Measurements from ENCODE around the gene SOCS6. TPM values are rescaled to one million over a fixed set of nuclear protein-coding genes. Genes with fewer than 3 reads are reported as not detected.

SOCS6 gene
- total and polyA plus RNA-seq, 2 donors (not counting 3 experiments of a cell fraction or from before 2014, with no cell fraction given): 8.6 to 15.0 TPM

- H3K9ac ChIP-seq (replicated peaks; ENCODE audit: extremely low read depth, insufficient read depth, low read length): no peak overlapping the region
- no peak overlapping the region for H3K4me3 ChIP-seq (replicated peaks in 1 of 3; ENCODE audit: insufficient read depth in 1 of 3, low read depth in 1 of 3, low read length in 3 of 3)
- no peaks in the 10 kb centered on the region for H3K36me3 ChIP-seq (ENCODE audit: control insufficient read depth in 2 of 2, extremely low read depth in 1 of 2, insufficient read depth in 2 of 2, low read length in 2 of 2)
- no peaks in the 10 kb centered on the region for H4K20me1 ChIP-seq (replicated peaks; ENCODE audit: control insufficient read depth, extremely low read depth, insufficient read depth, low read length)
- no peak overlapping the region for H2AFZ ChIP-seq (ENCODE audit: low read depth, low read length)
- intact Hi-C loops (cut with micrococcal nuclease): loop anchor here (5.0 kb wide), 1 partner anchor 35 kb away; no protein-coding TSS in a partner anchor
- H3K4me2 ChIP-seq (ENCODE audit: insufficient read depth, low read length): no peak overlapping the region
- ChIA-PET POLR2A (no interaction called here), CTCF (no interaction called here)
- TF ChIP-seq MAX (IDR thresholded peaks at IDR 0.05; ENCODE audit: insufficient read depth, insufficient read length) (no peak), POLR2A (IDR thresholded peaks at IDR 0.05; ENCODE audit: low read depth, low read length) (no peak), GATA2 (IDR thresholded peaks at IDR 0.05; ENCODE audit: insufficient read depth, insufficient read length, low read depth, low read length) (no peak), EZH2 (IDR thresholded peaks at IDR 0.05; ENCODE audit: borderline replicate concordance, low read depth, low read length, severe bottlenecking) (no peak), FOS (IDR thresholded peaks at IDR 0.05; ENCODE audit: borderline replicate concordance, insufficient read depth, low read length) (no peak), POLR2AphosphoS5 (IDR thresholded peaks at IDR 0.05; ENCODE audit: insufficient read depth, low read depth, low read length) (no peak), JUN (IDR thresholded peaks at IDR 0.05; ENCODE audit: borderline replicate concordance, insufficient read depth, insufficient read length, low read depth) (no peak), MYC (IDR thresholded peaks at IDR 0.05; ENCODE audit: low read depth, low read length) (no peak)
- TF ChIP-seq, protein P1, sequence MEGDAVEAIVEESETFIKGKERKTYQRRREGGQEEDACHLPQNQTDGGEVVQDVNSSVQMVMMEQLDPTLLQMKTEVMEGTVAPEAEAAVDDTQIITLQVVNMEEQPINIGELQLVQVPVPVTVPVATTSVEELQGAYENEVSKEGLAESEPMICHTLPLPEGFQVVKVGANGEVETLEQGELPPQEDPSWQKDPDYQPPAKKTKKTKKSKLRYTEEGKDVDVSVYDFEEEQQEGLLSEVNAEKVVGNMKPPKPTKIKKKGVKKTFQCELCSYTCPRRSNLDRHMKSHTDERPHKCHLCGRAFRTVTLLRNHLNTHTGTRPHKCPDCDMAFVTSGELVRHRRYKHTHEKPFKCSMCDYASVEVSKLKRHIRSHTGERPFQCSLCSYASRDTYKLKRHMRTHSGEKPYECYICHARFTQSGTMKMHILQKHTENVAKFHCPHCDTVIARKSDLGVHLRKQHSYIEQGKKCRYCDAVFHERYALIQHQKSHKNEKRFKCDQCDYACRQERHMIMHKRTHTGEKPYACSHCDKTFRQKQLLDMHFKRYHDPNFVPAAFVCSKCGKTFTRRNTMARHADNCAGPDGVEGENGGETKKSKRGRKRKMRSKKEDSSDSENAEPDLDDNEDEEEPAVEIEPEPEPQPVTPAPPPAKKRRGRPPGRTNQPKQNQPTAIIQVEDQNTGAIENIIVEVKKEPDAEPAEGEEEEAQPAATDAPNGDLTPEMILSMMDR (IDR thresholded peaks at IDR 0.05; ENCODE audit: extremely low read depth in 1 of 2, insufficient read depth in 1 of 2, low read depth in 1 of 2, low read length in 2 of 2): no peak
- H3K79me2 ChIP-seq (ENCODE audit: control insufficient read depth, insufficient read depth, low read length): peaks cover 1% of the 10 kb centered on the region
- H3K9me1 ChIP-seq (replicated peaks; ENCODE audit: control insufficient read depth, extremely low read depth, insufficient read depth, low read length): no peaks in the 10 kb centered on the region
- dilution Hi-C loops (cut with MboI; ENCODE audit: extremely low pct_ligation_motif_present, low sequenced_read_pairs): no loop called here
- FAIRE-seq: no peak
- DNase-seq (ENCODE audit: low read depth, low spot score): no peak
- no peaks in the 10 kb centered on the region for H3K27me3 ChIP-seq (ENCODE audit: control insufficient read depth in 2 of 2, insufficient read depth in 2 of 2, low read length in 2 of 2)
- no peaks in the 10 kb centered on the region for H3K9me3 ChIP-seq (replicated peaks; ENCODE audit: control insufficient read depth, insufficient read depth, low read length)
- BruUV-seq (replicated peaks): no TSS peak
- peaks cover 21% of the 10 kb centered on the region for H3K4me1 ChIP-seq (ENCODE audit: control insufficient read depth, extremely low read depth, insufficient read depth, low read length)
- no peak overlapping the region for H3K27ac ChIP-seq (ENCODE audit: insufficient read depth, low read depth, low read length)
Observed at GRCh38 chr18:70332694-70333093, 43.8 kb downstream of the SOCS6 start.

Data from endothelial cell of umbilical vein (primary cell).